Measurements from ENCODE around the gene AFAP1.

Gene AFAP1

DNA sequence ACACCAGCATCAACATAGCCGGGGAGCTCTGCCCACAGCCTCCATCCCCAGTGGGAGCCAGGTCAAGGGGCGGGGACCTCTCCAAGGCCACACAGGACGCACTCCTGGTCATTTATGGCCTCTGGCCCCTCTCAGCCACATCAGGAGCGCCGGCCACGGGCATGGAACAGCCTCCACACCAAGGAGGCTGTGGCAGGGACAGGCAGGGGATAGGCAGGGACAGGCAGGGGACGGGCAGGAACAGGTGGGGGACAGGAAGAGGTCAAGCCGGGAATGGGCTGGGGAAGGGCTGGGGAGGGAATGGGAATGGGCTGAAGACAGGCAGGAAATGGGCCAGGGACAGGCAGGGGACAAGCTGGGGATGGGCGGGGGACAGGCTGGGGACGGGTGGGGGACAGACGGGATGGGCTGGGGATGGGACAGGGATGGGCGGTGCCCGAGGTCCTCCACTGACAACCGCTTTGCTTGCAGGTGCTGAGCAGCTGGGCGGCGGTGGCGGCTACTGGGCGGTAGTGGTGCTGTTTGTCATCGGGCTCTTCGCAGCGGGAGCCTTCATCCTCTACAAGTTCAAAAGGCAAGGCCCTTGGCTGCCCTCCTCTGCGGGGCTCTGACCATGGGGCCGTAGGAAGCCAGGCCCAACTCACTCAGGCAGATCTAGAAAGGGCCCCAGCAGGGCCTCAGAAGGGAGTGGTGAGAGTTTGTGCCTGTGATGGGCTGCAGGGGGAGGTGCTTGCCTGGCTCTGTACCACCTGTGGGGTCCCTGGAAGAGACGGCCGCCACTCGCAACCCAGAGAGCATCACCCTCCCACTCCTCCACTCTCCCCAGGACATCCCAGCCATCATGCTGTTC, 205.6 kb downstream of the AFAP1 start:
- no peak overlapping the region for H3K4me3 ChIP-seq (replicated peaks in 1 of 2; ENCODE audit: low read depth in 2 of 2, low read length in 2 of 2)
- DNase-seq (ENCODE audit: low read depth in 2 of 2), result no peak

DNA sequence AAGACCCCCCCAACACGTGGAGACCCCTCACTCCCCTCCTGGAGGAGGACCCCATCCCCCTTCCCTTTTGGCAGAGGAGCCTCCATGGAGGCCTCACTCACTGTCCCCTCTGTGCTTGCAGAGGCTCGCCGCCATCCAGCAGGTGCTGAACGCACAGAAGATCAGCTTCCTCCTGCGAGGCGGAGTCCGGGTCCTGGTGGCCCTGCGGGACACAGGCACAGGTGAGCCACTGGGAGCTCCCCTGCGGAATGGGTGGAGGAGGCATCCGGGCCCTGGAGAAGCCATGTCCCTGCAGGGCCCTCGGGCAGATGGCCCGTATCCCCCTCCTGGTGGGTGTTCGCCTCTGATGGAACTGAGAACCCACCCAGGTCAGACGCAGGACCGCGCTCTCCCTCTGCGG, 206.5 kb downstream of the AFAP1 start:
- H3K4me3 ChIP-seq (replicated peaks in 1 of 2; ENCODE audit: low read depth in 2 of 2, low read length in 2 of 2), result no peak overlapping the region
- TF ChIP-seq, protein P1, sequence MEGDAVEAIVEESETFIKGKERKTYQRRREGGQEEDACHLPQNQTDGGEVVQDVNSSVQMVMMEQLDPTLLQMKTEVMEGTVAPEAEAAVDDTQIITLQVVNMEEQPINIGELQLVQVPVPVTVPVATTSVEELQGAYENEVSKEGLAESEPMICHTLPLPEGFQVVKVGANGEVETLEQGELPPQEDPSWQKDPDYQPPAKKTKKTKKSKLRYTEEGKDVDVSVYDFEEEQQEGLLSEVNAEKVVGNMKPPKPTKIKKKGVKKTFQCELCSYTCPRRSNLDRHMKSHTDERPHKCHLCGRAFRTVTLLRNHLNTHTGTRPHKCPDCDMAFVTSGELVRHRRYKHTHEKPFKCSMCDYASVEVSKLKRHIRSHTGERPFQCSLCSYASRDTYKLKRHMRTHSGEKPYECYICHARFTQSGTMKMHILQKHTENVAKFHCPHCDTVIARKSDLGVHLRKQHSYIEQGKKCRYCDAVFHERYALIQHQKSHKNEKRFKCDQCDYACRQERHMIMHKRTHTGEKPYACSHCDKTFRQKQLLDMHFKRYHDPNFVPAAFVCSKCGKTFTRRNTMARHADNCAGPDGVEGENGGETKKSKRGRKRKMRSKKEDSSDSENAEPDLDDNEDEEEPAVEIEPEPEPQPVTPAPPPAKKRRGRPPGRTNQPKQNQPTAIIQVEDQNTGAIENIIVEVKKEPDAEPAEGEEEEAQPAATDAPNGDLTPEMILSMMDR (IDR thresholded peaks at IDR 0.05; ENCODE audit: low read depth, low read length), result no peak
- DNase-seq (ENCODE audit: low read depth in 2 of 2), result no peak

More for the DNA sequence above, 205.6 kb downstream of the AFAP1 start:
- TF ChIP-seq, protein P1 (IDR thresholded peaks at IDR 0.05; ENCODE audit: low read depth, low read length), result no peak

DNA sequence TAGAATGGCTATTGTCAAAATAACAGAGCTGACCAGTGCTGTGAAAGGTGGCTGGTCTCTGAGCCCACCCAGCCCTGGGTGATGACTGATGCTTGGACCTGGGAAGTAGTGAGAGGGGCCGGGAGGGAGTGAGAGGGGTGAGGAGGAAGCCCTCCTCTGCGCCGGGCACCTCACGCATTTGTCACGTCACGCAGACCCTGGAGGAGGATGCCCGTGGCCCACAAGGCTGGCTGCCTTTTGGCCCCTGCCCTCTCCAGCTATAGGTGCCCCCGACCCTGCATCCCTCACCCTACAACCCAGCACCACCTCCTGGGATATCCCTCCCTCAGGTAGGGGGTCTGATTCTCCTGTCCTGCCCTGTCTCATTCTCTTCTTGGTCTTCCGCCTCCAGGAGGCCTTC, 207.4 kb downstream of the AFAP1 start:
- no peak for DNase-seq (ENCODE audit: low read depth in 2 of 2)
- TF ChIP-seq, protein P1 (IDR thresholded peaks at IDR 0.05; ENCODE audit: low read depth, low read length), result no peak
- H3K4me3 ChIP-seq (replicated peaks in 1 of 2; ENCODE audit: low read depth in 2 of 2, low read length in 2 of 2), result no peak overlapping the region

DNA sequence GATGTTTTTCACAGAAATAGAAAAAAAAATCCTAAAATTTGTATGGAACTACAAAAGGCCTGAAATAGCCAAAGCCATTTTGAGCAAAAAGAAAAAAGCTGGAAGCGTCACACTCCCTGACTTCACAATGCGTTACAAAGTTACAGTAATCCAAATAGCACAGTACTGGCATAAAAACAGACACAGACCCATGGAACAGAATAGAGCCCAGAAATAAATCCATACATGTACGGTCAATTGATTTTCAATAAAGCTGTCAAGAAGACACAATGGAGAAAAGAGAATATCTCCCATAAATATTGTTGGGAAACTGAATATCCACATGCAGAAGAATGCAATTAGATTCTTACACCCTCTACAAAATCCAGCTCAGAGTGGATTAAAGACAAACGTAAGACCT, 208.2 kb downstream of the AFAP1 start:
- no peak for DNase-seq (ENCODE audit: low read depth in 2 of 2)
- TF ChIP-seq, protein P1 (IDR thresholded peaks at IDR 0.05; ENCODE audit: low read depth, low read length), result no peak
- H3K4me3 ChIP-seq (replicated peaks in 1 of 2; ENCODE audit: low read depth in 2 of 2, low read length in 2 of 2), result no peak overlapping the region

DNA sequence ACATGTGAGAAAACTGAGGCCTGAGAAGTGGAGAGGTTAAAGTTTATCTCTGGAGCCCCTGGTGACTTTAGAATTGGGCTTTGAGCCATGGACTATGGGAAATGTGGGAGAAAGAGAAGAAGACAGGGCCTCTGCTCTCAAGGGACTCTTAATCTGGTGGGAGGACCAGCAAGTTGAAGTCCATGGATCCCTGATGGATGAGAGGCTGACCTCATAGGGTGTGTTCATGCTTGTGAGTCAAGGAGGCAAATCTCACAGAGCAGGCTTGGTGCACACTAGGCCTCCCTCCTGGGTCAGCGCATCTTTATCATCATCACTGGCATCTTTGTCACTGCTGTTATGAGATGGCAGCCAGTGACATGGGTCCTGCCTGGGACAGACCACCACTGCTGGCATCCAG, 211.9 kb downstream of the AFAP1 start:
- TF ChIP-seq, protein P1 (IDR thresholded peaks at IDR 0.05; ENCODE audit: low read depth, low read length), result no peak
- H3K4me3 ChIP-seq (replicated peaks in 1 of 2; ENCODE audit: low read depth in 2 of 2, low read length in 2 of 2), result no peak overlapping the region
- peak in 1 of 2 donors; percentile 12 for DNase-seq (ENCODE audit: low read depth in 2 of 2)

DNA sequence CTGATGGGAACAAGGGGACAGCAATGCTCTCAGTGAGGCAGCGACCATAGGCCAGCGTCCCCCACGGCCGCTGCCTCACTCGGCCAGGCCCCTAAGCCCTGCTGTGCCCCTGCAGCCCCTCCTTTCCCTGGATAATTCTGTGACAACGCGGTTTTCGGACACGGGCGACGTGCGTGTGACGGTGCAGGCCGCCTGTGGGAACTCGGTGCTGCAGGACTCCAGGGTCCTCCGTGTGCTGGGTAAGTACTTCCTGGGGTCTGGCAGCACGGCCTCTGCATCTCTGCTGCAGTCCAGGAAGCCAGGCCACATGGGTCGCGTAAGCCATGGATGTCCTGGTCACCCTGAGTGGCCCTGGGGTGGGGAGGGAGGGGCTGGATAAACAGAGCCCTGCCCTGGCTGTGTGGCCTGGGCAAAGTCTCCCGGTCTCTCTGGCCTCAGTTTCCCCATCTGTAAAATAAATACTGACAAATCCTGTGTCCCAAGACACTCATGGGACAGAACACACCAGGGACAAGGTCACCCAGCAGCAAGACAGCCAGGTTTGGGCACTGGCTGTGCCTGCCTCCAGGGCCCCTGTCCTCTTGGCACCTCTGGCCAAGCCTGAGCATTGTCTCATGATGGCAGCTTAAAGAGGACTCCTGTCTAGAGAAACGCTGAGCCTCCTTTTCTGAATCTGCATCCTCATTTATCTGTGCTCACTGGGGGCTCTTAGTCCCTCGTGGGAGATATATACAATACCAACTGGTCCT, 212.8 kb downstream of the AFAP1 start:
- DNase-seq (ENCODE audit: low read depth in 2 of 2), result no peak
- TF ChIP-seq, protein P1 (IDR thresholded peaks at IDR 0.05; ENCODE audit: low read depth, low read length), result no peak
- H3K4me3 ChIP-seq (replicated peaks in 1 of 2; ENCODE audit: low read depth in 2 of 2, low read length in 2 of 2), result no peak overlapping the region
